SK-N-SH treated with all-trans-retinoic acid at 6 μM for 48 hours (cell line): ENCODE data around the gene LARGE1.

Experiments used
- ATAC-seq: fragments of 200-7000 bp; cut with Tn5 transposase; 3 replicates; pipeline ENCODE4 v1.9.1; 2020; ENCODE audit warnings: mild to moderate bottlenecking, moderate library complexity
- ARNTL ChIP-seq: fragments of 450-650 bp; formaldehyde crosslinking; IDR thresholded peaks from 2 replicates; pipeline ENCODE4 v1.5.0; 2020; ENCODE audit warnings: low read depth, mild to moderate bottlenecking, moderate library complexity, borderline replicate concordance
- BACH2 ChIP-seq: fragments of 250-450 bp; sonication (Bioruptor Pico); IDR thresholded peaks from 2 replicates; pipeline ENCODE4 v1.9.0; 2021; ENCODE audit warnings: mild to moderate bottlenecking, borderline replicate concordance
- CSDC2 ChIP-seq: fragments of 250-450 bp; sonication (Bioruptor Pico); IDR thresholded peaks from 2 replicates; pipeline ENCODE4 v1.5.0; 2020; ENCODE audit warnings: mild to moderate bottlenecking, moderate library complexity
- CSRNP3 ChIP-seq: fragments of 250-450 bp; sonication (Bioruptor Pico); IDR thresholded peaks from 2 replicates; pipeline ENCODE4 v1.5.1; 2021; ENCODE audit warnings: mild to moderate bottlenecking, moderate library complexity
- ESRRG ChIP-seq: fragments of 250-450 bp; sonication (Bioruptor Pico); IDR thresholded peaks from 2 replicates; pipeline ENCODE4 v1.6.1; 2021; ENCODE audit warnings: mild to moderate bottlenecking
- GLIS3 ChIP-seq: fragments of 250-450 bp; sonication (Bioruptor Pico); IDR thresholded peaks from 2 replicates; pipeline ENCODE4 v1.5.0; 2020; ENCODE audit warnings: mild to moderate bottlenecking, moderate library complexity
- ISL1 ChIP-seq: fragments of 250-450 bp; sonication (Bioruptor Pico); IDR thresholded peaks from 2 replicates; pipeline ENCODE4 v2.1.2; 2022; ENCODE audit warnings: mild to moderate bottlenecking, moderate library complexity
- OSR1 ChIP-seq: fragments of 250-450 bp; sonication (Bioruptor Pico); IDR thresholded peaks from 2 replicates; pipeline ENCODE4 v1.8.0; 2022; ENCODE audit warnings: moderate library complexity, mild to moderate bottlenecking, inconsistent platforms
- PPARA ChIP-seq: fragments of 250-450 bp; sonication (Bioruptor Pico); IDR thresholded peaks from 2 replicates; pipeline ENCODE4 v1.5.0; 2020; ENCODE audit warnings: mild to moderate bottlenecking, borderline replicate concordance
- RARB ChIP-seq: fragments of 250-450 bp; sonication (Bioruptor Pico); IDR thresholded peaks from 2 replicates; pipeline ENCODE4 v1.8.0; 2021; ENCODE audit warnings: mild to moderate bottlenecking, moderate library complexity
- SNAI2 ChIP-seq: fragments of 250-450 bp; sonication (Bioruptor Pico); IDR thresholded peaks from 2 replicates; pipeline ENCODE4 v1.5.0; 2020; ENCODE audit warnings: mild to moderate bottlenecking, moderate library complexity
- TCF4 ChIP-seq: fragments of 250-450 bp; sonication (Bioruptor Pico); IDR thresholded peaks from 2 replicates; pipeline ENCODE4 v1.8.0; 2021; ENCODE audit warnings: mild to moderate bottlenecking, moderate library complexity, borderline replicate concordance
- TOX ChIP-seq: fragments of 250-450 bp; sonication (Bioruptor Pico); IDR thresholded peaks from 2 replicates; pipeline ENCODE4 v1.8.0; 2021; ENCODE audit warnings: mild to moderate bottlenecking, moderate library complexity, borderline replicate concordance
- TSHZ2 ChIP-seq: fragments of 250-450 bp; sonication (Bioruptor Pico); IDR thresholded peaks from 2 replicates; pipeline ENCODE4 v1.5.0; 2020; ENCODE audit warnings: mild to moderate bottlenecking, moderate library complexity
- ZC3H10 ChIP-seq: fragments of 250-450 bp; sonication (Bioruptor Pico); IDR thresholded peaks from 2 replicates; pipeline ENCODE4 v1.5.1; 2021; ENCODE audit warnings: mild to moderate bottlenecking, moderate library complexity
- ZFP3 ChIP-seq: fragments of 250-450 bp; sonication (Bioruptor Pico); IDR thresholded peaks from 2 replicates; pipeline ENCODE4 v1.5.0; 2020; ENCODE audit warnings: mild to moderate bottlenecking, moderate library complexity
- ZFP30 ChIP-seq: fragments of 450-650 bp; formaldehyde crosslinking; IDR thresholded peaks from 2 replicates; pipeline ENCODE4 v1.5.0; 2022; ENCODE audit warnings: mild to moderate bottlenecking, moderate library complexity
- ZNF565 ChIP-seq: fragments of 450-650 bp; formaldehyde crosslinking; conservative IDR thresholded peaks from 2 replicates; pipeline ENCODE4 v1.5.0; 2020; ENCODE audit warnings: low read depth, mild to moderate bottlenecking, moderate library complexity
- ZNF70 ChIP-seq: fragments of 450-650 bp; formaldehyde crosslinking; IDR thresholded peaks from 2 replicates; pipeline ENCODE4 v1.5.0; 2020; ENCODE audit warnings: mild to moderate bottlenecking, moderate library complexity
- ZNF8 ChIP-seq: fragments of 450-650 bp; formaldehyde crosslinking; IDR thresholded peaks from 2 replicates; pipeline ENCODE4 v1.5.0; 2020; ENCODE audit warnings: mild to moderate bottlenecking, moderate library complexity

The LARGE1 gene

GRCh38 chr22:33515795-33516194 lies 404.5 kb downstream of the LARGE1 start:
- no peak for ATAC-seq
- TF ChIP-seq PPARA (CRISPR knock-in tag), result no peak
- no peak for TF ChIP-seq ZC3H10 (CRISPR knock-in tag)
- no peak for TF ChIP-seq TOX (CRISPR knock-in tag)
- no peak for TF ChIP-seq GLIS3 (CRISPR knock-in tag)
- TF ChIP-seq BACH2, result no peak
- no peak for TF ChIP-seq ISL1 (CRISPR knock-in tag)
- no peak for TF ChIP-seq ZNF565 (CRISPR knock-in tag)
- no peak for TF ChIP-seq ESRRG
- no peak for TF ChIP-seq TSHZ2 (CRISPR knock-in tag)
- no peak for TF ChIP-seq ZNF8 (CRISPR knock-in tag)
- no peak for TF ChIP-seq ARNTL (CRISPR knock-in tag)

GRCh38 chr22:33513388-33514338 lies 406.6 kb downstream of the LARGE1 start:
- TF ChIP-seq ISL1 (CRISPR knock-in tag) (no peak), TSHZ2 (CRISPR knock-in tag) (no peak), TOX (CRISPR knock-in tag) (no peak), PPARA (CRISPR knock-in tag) (no peak), ZFP3 (CRISPR knock-in tag) (no peak), ZNF70 (CRISPR knock-in tag) (no peak), ARNTL (CRISPR knock-in tag) (no peak)
- TF ChIP-seq, all 23 proteins: peak for 0
- ATAC-seq, result no peak

GRCh38 chr22:33512908-33513307 lies 407.4 kb downstream of the LARGE1 start:
- ATAC-seq, result no peak
- TF ChIP-seq SNAI2 (CRISPR knock-in tag), result no peak

- TF ChIP-seq ZFP30 (CRISPR knock-in tag) (no peak), ZNF565 (CRISPR knock-in tag) (no peak)
- ATAC-seq, result no peak
Observed at GRCh38 chr22:33510429-33510904, 409.8 kb downstream of the LARGE1 start.

GRCh38 chr22:33504941-33505625 lies 415.2 kb downstream of the LARGE1 start:
- TF ChIP-seq BACH2 (no peak), RARB (CRISPR knock-in tag) (no peak), SNAI2 (CRISPR knock-in tag) (no peak), ZNF70 (CRISPR knock-in tag) (no peak), ISL1 (CRISPR knock-in tag) (no peak), ZFP3 (CRISPR knock-in tag) (no peak), ZFP30 (CRISPR knock-in tag) (no peak), ZNF8 (CRISPR knock-in tag) (no peak), TOX (CRISPR knock-in tag) (no peak), GLIS3 (CRISPR knock-in tag) (no peak), ZC3H10 (CRISPR knock-in tag) (no peak), CSRNP3 (CRISPR knock-in tag) (no peak), CSDC2 (CRISPR knock-in tag) (no peak), ESRRG (no peak), OSR1 (no peak), TCF4 (CRISPR knock-in tag) (no peak), PPARA (CRISPR knock-in tag) (no peak)
- TF ChIP-seq, all 23 proteins: peak for 0
- ATAC-seq, result no peak
